SK-N-SH (cell line): ENCODE data around the gene IL18RAP.

Experiments used
- CTCF ChIP-seq: fragments of 200-600 bp; sonication (generic); IDR thresholded peaks from 2 replicates; pipeline ENCODE4 v1.6.1; 2017; ENCODE audit warnings: antibody characterized with exemption, mild to moderate bottlenecking, moderate library complexity
- EZH2phosphoT487 ChIP-seq: fragments of 200-600 bp; sonication (generic); IDR thresholded peaks from 2 replicates; pipeline ENCODE4 v1.6.1; 2017; ENCODE audit warnings: low read depth, mixed run types, mild to moderate bottlenecking, antibody characterized with exemption, moderate library complexity, borderline replicate concordance
- FOXJ3 ChIP-seq: sonication (generic); formaldehyde crosslinking; IDR thresholded peaks from 2 replicates; pipeline ENCODE4 v1.5.1; 2020; ENCODE audit warnings: mild to moderate bottlenecking, missing genetic modification reagents
- POLR2AphosphoS5 ChIP-seq: IDR thresholded peaks from 2 replicates; pipeline ENCODE4 v1.6.1; 2012; ENCODE audit warnings: low read depth, low read length
- SIN3A ChIP-seq: IDR thresholded peaks from 2 replicates; pipeline ENCODE4 v1.6.1; 2012; ENCODE audit warnings: low read depth, mild to moderate bottlenecking, low read length, moderate library complexity, borderline replicate concordance
- TAF1 ChIP-seq: IDR thresholded peaks from 2 replicates; pipeline ENCODE4 v1.6.1; 2012; ENCODE audit warnings: low read depth, mild to moderate bottlenecking, low read length, moderate library complexity, borderline replicate concordance
- YY1 ChIP-seq: IDR thresholded peaks from 2 replicates; pipeline ENCODE4 v1.4.0; 2012; ENCODE audit warnings: low read depth, mild to moderate bottlenecking
- TF ChIP-seq, protein P1 (sequence below): IDR thresholded peaks from 2 replicates; pipeline ENCODE4 v1.4.0; 2012; ENCODE audit warnings: low read depth, borderline replicate concordance
- TF ChIP-seq, protein P2 (sequence below): IDR thresholded peaks from 2 replicates; pipeline ENCODE4 v1.6.1; 2012; ENCODE audit warnings: mild to moderate bottlenecking, low read depth, low read length, moderate library complexity
- TF ChIP-seq, protein P3 (sequence below): fragments of 150-350 bp; IDR thresholded peaks from 2 replicates; pipeline ENCODE4 v1.6.1; 2017; ENCODE audit warnings: antibody characterized with exemption, low read length, low read depth, borderline replicate concordance

GRCh38 chr2:102494570-102494969 lies 71.6 kb downstream of the IL18RAP start:
- TF ChIP-seq CTCF (no peak), SIN3A (no peak), FOXJ3 (no peak), POLR2AphosphoS5 (no peak), EZH2phosphoT487 (no peak), YY1 (no peak), TAF1 (no peak)
- TF ChIP-seq, protein P1, sequence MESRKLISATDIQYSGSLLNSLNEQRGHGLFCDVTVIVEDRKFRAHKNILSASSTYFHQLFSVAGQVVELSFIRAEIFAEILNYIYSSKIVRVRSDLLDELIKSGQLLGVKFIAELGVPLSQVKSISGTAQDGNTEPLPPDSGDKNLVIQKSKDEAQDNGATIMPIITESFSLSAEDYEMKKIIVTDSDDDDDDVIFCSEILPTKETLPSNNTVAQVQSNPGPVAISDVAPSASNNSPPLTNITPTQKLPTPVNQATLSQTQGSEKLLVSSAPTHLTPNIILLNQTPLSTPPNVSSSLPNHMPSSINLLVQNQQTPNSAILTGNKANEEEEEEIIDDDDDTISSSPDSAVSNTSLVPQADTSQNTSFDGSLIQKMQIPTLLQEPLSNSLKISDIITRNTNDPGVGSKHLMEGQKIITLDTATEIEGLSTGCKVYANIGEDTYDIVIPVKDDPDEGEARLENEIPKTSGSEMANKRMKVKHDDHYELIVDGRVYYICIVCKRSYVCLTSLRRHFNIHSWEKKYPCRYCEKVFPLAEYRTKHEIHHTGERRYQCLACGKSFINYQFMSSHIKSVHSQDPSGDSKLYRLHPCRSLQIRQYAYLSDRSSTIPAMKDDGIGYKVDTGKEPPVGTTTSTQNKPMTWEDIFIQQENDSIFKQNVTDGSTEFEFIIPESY, result no peak
- TF ChIP-seq, protein P2, sequence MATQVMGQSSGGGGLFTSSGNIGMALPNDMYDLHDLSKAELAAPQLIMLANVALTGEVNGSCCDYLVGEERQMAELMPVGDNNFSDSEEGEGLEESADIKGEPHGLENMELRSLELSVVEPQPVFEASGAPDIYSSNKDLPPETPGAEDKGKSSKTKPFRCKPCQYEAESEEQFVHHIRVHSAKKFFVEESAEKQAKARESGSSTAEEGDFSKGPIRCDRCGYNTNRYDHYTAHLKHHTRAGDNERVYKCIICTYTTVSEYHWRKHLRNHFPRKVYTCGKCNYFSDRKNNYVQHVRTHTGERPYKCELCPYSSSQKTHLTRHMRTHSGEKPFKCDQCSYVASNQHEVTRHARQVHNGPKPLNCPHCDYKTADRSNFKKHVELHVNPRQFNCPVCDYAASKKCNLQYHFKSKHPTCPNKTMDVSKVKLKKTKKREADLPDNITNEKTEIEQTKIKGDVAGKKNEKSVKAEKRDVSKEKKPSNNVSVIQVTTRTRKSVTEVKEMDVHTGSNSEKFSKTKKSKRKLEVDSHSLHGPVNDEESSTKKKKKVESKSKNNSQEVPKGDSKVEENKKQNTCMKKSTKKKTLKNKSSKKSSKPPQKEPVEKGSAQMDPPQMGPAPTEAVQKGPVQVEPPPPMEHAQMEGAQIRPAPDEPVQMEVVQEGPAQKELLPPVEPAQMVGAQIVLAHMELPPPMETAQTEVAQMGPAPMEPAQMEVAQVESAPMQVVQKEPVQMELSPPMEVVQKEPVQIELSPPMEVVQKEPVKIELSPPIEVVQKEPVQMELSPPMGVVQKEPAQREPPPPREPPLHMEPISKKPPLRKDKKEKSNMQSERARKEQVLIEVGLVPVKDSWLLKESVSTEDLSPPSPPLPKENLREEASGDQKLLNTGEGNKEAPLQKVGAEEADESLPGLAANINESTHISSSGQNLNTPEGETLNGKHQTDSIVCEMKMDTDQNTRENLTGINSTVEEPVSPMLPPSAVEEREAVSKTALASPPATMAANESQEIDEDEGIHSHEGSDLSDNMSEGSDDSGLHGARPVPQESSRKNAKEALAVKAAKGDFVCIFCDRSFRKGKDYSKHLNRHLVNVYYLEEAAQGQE, result no peak
- TF ChIP-seq, protein P3, sequence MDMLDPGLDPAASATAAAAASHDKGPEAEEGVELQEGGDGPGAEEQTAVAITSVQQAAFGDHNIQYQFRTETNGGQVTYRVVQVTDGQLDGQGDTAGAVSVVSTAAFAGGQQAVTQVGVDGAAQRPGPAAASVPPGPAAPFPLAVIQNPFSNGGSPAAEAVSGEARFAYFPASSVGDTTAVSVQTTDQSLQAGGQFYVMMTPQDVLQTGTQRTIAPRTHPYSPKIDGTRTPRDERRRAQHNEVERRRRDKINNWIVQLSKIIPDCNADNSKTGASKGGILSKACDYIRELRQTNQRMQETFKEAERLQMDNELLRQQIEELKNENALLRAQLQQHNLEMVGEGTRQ, result no peak
